ENCODE data around the gene CDH1.

DNA sequence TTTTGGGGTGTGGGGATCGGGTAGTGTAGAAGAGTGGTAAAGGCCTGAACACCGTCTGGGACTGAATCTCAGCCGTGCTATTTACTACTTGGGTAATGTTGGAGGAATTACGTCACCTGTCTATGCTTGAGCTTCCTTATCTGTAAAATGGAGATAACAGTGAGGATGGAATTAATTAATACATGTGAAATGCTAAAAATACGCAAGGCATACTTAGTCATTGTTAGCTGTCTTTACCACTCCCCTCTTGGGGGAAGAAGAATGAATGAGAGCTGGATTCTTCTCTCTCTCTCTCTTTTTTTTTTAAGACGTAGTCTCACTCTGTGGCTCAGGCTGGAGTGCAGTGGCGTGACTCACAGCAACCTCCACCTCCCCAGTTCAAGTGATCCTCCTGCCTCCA lies 65.1 kb downstream of the CDH1 start:
- no peak for TF ChIP-seq EP300 (IDR thresholded peaks at IDR 0.05)
- TF ChIP-seq, protein P1, sequence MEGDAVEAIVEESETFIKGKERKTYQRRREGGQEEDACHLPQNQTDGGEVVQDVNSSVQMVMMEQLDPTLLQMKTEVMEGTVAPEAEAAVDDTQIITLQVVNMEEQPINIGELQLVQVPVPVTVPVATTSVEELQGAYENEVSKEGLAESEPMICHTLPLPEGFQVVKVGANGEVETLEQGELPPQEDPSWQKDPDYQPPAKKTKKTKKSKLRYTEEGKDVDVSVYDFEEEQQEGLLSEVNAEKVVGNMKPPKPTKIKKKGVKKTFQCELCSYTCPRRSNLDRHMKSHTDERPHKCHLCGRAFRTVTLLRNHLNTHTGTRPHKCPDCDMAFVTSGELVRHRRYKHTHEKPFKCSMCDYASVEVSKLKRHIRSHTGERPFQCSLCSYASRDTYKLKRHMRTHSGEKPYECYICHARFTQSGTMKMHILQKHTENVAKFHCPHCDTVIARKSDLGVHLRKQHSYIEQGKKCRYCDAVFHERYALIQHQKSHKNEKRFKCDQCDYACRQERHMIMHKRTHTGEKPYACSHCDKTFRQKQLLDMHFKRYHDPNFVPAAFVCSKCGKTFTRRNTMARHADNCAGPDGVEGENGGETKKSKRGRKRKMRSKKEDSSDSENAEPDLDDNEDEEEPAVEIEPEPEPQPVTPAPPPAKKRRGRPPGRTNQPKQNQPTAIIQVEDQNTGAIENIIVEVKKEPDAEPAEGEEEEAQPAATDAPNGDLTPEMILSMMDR (IDR thresholded peaks at IDR 0.05): no peak
- TF ChIP-seq POLR2A (IDR thresholded peaks at IDR 0.05): no peak
